Lung (tissue), 12 donors: Measurements from ENCODE around the gene SLC16A6. TPM values are rescaled to one million over a fixed set of nuclear protein-coding genes. Genes with fewer than 3 reads are reported as not detected.
"Not testable (repeated sequence)": the region's sequence is repeated elsewhere in the genome, so short reads cannot be mapped to it uniquely, and the experiment has no call there.

Experiments
- ATAC-seq: fragments of 200-7000 bp; cut with Tn5 transposase; one replicate; pipeline ENCODE4 v1.9.1; 2020; ENCODE audit warnings: moderate number of reproducible peaks; ENCODE audit not compliant: insufficient read depth, low FRiP score
- DNase-seq, 3 donors: peaks; one replicate each; pipeline ENCODE4 v3.0.0-alpha.2; 2013 to 2017
- H3K27ac ChIP-seq, 2 donors: one replicate each; pipeline ENCODE4 v1.5.1; 2013; ENCODE audit warnings: mild to moderate bottlenecking in 2 of 2, moderate library complexity in 2 of 2, control low read depth in 1 of 2, inconsistent platforms in 1 of 2, low read depth in 1 of 2, low read length in 1 of 2
- H3K27me3 ChIP-seq, 3 donors: one replicate each; pipeline ENCODE4 v1.5.1; 2013; ENCODE audit warnings: low read length in 2 of 3; ENCODE audit not compliant: control insufficient read depth in 3 of 3, insufficient read depth in 3 of 3
- H3K36me3 ChIP-seq, 4 donors: one replicate each; pipeline ENCODE4 v1.5.1; 2013; ENCODE audit warnings: low read length in 4 of 4, mild to moderate bottlenecking in 1 of 4, moderate library complexity in 1 of 4; ENCODE audit not compliant: control insufficient read depth in 4 of 4, insufficient read depth in 4 of 4
- H3K4me1 ChIP-seq, 5 donors: one replicate each; pipeline ENCODE4 v1.5.1; 2013; ENCODE audit warnings: low read length in 5 of 5, mild to moderate bottlenecking in 2 of 5, moderate library complexity in 1 of 5; ENCODE audit not compliant: control insufficient read depth in 5 of 5, insufficient read depth in 5 of 5
- H3K4me3 ChIP-seq: one replicate; pipeline ENCODE4 v1.5.1; 2013; ENCODE audit warnings: mild to moderate bottlenecking, control low read depth, moderate library complexity
- H3K9ac ChIP-seq, 2 donors: one replicate each; pipeline ENCODE4 v1.5.1; 2013; ENCODE audit warnings: low read length in 2 of 2, control low read depth in 1 of 2; ENCODE audit not compliant: insufficient read depth in 1 of 2
- H3K9me3 ChIP-seq, 4 donors: one replicate each; pipeline ENCODE4 v1.5.1; 2013; ENCODE audit warnings: low read length in 3 of 4, mild to moderate bottlenecking in 1 of 4, moderate library complexity in 1 of 4; ENCODE audit not compliant: control insufficient read depth in 4 of 4, insufficient read depth in 3 of 4
- WGBS, 2 donors: extraction: QIAGEN DNeasy Blood & Tissue Kit; methylation state at CpG; one replicate each; pipeline ENCODE4 v1.1.7; 2013; 5-methylcytosine and 5-hydroxymethylcytosine counted together
- polyA plus RNA-seq, 2 donors: library from polyadenylated mRNA; stranded (reverse); fragments of 200-250 nt; gene quantifications; one replicate each; pipeline ENCODE4 v1.2.1, GENCODE V29; 2013
- total RNA-seq, 2 donors: library from RNA; depleted of rRNA in 1 of 2; stranded (reverse); fragments of >200 nt in 1 of 2; gene quantifications; one replicate each; pipeline ENCODE4 v1.2.1, GENCODE V29; 2014 to 2021
- TF ChIP-seq, protein P1 (sequence below): IDR thresholded peaks from 2 replicates; pipeline ENCODE4 v1.5.1; 2012; ENCODE audit warnings: mild to moderate bottlenecking; ENCODE audit errors: control extremely low read depth, extremely low read depth
- donor health status: control.
- donor health status: control.
- donor health status: Bipolar disorder and iron deficiency.
- donor health status: healthy.
- donor health status: DM: yes; HTN: yes; CAD: no.

The SLC16A6 gene
- total and polyA plus RNA-seq, 4 donors, result 2.0 to 10.9 (median 4.8) TPM

DNA sequence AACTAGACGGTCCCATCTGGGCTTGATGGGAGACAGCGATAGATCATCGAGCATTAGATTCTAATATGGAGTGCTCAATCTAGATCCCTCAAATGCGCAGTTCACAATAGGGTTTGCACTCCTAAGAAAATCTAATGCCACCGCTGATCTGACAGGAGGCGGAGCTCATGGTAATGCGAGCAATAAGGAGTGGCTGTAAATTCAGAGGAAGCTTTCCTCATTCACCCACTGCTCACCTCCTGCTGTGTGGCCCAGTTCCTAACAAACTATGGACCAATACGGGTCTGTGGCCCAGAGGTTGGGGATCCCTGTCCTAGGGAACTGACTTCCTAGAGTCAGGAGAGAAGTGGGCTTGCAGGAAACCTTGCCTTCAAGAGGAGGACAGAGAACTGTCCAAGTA is 68.3 kb downstream of the SLC16A6 start:
- 65 to 84% methylated on average over 8 of the region's 8 CpGs for WGBS, 2 donors
- Histone ChIP-seq H3K27me3 (no peaks in the 10 kb centered on the region), H3K9ac (no peak overlapping the region), H3K4me1 (no peaks in the 10 kb centered on the region), H3K9me3 (no peaks in the 10 kb centered on the region), H3K4me3 (no peak overlapping the region), H3K27ac (no peak overlapping the region), H3K36me3 (peaks cover 0 to 3% (median under 1%) of the 10 kb centered on the region in 4 donors)
- ATAC-seq, result no peak
- TF ChIP-seq, protein P1, sequence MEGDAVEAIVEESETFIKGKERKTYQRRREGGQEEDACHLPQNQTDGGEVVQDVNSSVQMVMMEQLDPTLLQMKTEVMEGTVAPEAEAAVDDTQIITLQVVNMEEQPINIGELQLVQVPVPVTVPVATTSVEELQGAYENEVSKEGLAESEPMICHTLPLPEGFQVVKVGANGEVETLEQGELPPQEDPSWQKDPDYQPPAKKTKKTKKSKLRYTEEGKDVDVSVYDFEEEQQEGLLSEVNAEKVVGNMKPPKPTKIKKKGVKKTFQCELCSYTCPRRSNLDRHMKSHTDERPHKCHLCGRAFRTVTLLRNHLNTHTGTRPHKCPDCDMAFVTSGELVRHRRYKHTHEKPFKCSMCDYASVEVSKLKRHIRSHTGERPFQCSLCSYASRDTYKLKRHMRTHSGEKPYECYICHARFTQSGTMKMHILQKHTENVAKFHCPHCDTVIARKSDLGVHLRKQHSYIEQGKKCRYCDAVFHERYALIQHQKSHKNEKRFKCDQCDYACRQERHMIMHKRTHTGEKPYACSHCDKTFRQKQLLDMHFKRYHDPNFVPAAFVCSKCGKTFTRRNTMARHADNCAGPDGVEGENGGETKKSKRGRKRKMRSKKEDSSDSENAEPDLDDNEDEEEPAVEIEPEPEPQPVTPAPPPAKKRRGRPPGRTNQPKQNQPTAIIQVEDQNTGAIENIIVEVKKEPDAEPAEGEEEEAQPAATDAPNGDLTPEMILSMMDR, result no peak
- DNase-seq, result no peak

DNA sequence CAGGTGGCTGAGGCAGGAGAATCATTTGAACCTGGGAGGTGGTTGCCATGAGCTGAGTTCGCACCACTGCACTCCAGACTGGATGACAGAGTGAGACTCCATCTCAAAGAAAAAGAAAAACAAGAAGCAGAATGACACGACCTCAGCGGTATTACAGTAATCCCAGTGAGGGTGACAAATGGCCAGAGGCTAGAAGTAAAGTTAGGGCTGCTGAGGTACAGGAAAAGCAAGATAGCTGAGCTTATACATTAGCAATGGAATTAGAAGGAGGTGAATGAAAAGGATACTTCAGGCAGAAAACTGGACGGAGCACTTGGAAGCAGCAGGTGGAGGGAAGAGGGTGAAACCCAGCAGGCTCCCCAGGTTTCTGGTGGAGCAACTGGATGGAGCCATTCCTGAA is 69.1 kb downstream of the SLC16A6 start:
- DNase-seq, result no peak
- Histone ChIP-seq H3K4me3 (no peak overlapping the region), H3K27ac (no peak overlapping the region), H3K9me3 (no peaks in the 10 kb centered on the region), H3K9ac (no peak overlapping the region), H3K4me1 (no peaks in the 10 kb centered on the region), H3K36me3 (peaks cover 0 to 3% (median 0%) of the 10 kb centered on the region in 4 donors), H3K27me3 (no peaks in the 10 kb centered on the region)
- WGBS, 2 donors, result 82 to 83% methylated on average over 4 of the region's 4 CpGs
- no peak for ATAC-seq
- TF ChIP-seq, protein P1, result no peak

DNA sequence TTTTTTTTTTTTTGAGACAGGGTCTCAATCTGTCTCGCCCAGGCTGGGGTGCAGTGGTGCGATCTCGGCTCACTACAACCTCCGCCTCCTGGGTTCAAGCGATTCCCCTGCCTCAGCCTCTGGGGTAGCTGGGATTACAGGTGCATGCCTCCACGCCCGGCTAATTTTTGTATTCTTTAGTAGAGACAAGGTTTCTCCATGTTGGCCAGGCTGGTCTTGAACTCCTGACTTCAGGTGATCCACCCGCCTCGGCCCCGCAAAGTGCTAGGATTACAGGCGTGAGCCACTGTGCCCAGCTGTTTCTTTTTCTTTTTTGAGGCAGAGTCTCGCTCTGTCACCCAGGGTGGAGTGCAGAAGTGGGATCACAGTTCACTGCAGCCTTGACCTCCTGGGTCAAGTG is 70.1 kb downstream of the SLC16A6 start:
- 97 to 98% methylated on average over 11 to 12 of the region's 12 CpGs for WGBS, 2 donors
- not testable (repeated sequence) for H3K27ac ChIP-seq, DNase-seq, H3K27me3 ChIP-seq, H3K4me3 ChIP-seq, H3K36me3 ChIP-seq, ATAC-seq, H3K4me1 ChIP-seq, H3K9me3 ChIP-seq, H3K9ac ChIP-seq

DNA sequence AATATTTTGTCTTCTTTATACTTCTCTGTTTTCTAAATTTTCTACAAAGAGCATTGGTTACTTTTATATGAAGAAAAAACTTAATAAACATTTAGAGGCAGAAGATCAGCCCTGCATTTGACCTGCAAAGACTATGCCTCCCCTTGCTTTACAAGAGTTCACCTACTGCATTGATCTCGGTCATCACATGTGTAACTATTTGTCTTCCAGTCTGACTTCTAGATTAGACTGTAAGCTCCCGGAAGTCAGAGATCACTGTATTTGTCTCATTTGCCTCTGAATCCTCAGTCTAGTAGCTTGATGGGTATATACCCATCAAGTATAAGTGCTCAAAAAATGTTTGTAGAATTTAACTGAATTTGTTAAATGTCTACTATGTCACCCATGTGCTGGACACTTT is 70.7 kb downstream of the SLC16A6 start:
- 90 to 98% methylated on average over 1 to 2 of the region's 2 CpGs for WGBS, 2 donors
- not testable (repeated sequence) for H3K9ac ChIP-seq, H3K4me3 ChIP-seq, H3K27ac ChIP-seq, H3K27me3 ChIP-seq, DNase-seq, H3K36me3 ChIP-seq, ATAC-seq, H3K4me1 ChIP-seq, H3K9me3 ChIP-seq

GRCh38 chr17:68219429-68219828 is 71.5 kb downstream of the SLC16A6 start:
- H3K27me3 ChIP-seq, H3K9ac ChIP-seq, DNase-seq, H3K4me1 ChIP-seq, H3K27ac ChIP-seq, H3K36me3 ChIP-seq, ATAC-seq, H3K4me3 ChIP-seq, H3K9me3 ChIP-seq: not testable (repeated sequence)
- 97 to 98% methylated on average over 5 of the region's 5 CpGs for WGBS, 2 donors

Other genes starting within 250 kb of the SLC16A6 start
- 10 to 100 TPM; 27.1 to 52.8 TPM for gene AMZ2, start 43.1 kb downstream of the SLC16A6 start, total RNA-seq
- gene AMZ2, start 43.1 kb downstream of the SLC16A6 start, polyA plus RNA-seq, result 10 to 100 TPM; 37.0 to 55.2 TPM
- gene ARSG, start 368 bp upstream of the SLC16A6 start, total RNA-seq, result 1 to 10 TPM; 2.2 to 9.3 TPM
- 1 to 10 TPM; 1.5 to 6.4 TPM for gene ARSG, start 368 bp upstream of the SLC16A6 start, polyA plus RNA-seq
- gene WIPI1, start 166.4 kb upstream of the SLC16A6 start, total RNA-seq, result 10 to 100 TPM; 31.7 to 58.5 TPM
- 10 to 100 TPM; 30.4 to 51.9 TPM for gene WIPI1, start 166.4 kb upstream of the SLC16A6 start, polyA plus RNA-seq
- 100 to 1,000 TPM; 377 to 422 TPM for gene PRKAR1A, start 221.3 kb upstream of the SLC16A6 start, total RNA-seq
- gene PRKAR1A, start 221.3 kb upstream of the SLC16A6 start, polyA plus RNA-seq, result 100 to 1,000 TPM in 1 of 2 donors, 10 to 100 TPM in 1; 74.0 to 152 TPM